ENCODE measurements around the gene SPINT2. TPM values are rescaled to one million over a fixed set of nuclear protein-coding genes. Genes with fewer than 3 reads are reported as not detected.

SPINT2 gene
- polyA plus RNA-seq, 1 donor from 2014 or later = 236 TPM

GRCh38 chr19:38304866-38305429, 40.6 kb downstream of the SPINT2 start:
- H3K27me3 ChIP-seq (ENCODE audit: insufficient read depth, low read depth, low read length) = no peaks in the 10 kb centered on the region
- no peaks in the 10 kb centered on the region for H3F3A ChIP-seq (ENCODE audit: insufficient read depth, low read length, poor library complexity, severe bottlenecking)
- no peaks in the 10 kb centered on the region for H4K20me1 ChIP-seq (ENCODE audit: insufficient read depth)
- no peaks in the 10 kb centered on the region for H3K79me2 ChIP-seq (replicated peaks; ENCODE audit: insufficient read depth, low read length)
- TF ChIP-seq MXI1 (conservative IDR thresholded peaks at IDR 0.05; ENCODE audit: poor library complexity, severe bottlenecking) (no peak), POLR2AphosphoS5 (IDR thresholded peaks at IDR 0.05) (no peak), CTCF (IDR thresholded peaks at IDR 0.05; ENCODE audit: poor library complexity, severe bottlenecking) (no peak), SMC3 (conservative IDR thresholded peaks at IDR 0.05; ENCODE audit: poor library complexity) (no peak), RAD21 (conservative IDR thresholded peaks at IDR 0.05) (no peak), TAF1 (IDR thresholded peaks at IDR 0.05; ENCODE audit: low read depth) (no peak)
- H2AFZ ChIP-seq (ENCODE audit: low read depth, low read length) = no peak overlapping the region
- no peaks in the 10 kb centered on the region for H3K9me2 ChIP-seq (ENCODE audit: insufficient read depth, low read length)
- no peak overlapping the region for H3K9ac ChIP-seq (ENCODE audit: low read length)
- no peaks in the 10 kb centered on the region for H3K36me3 ChIP-seq (ENCODE audit: insufficient read depth, low read length)
- no peaks in the 10 kb centered on the region for H3K9me3 ChIP-seq (ENCODE audit: low read length)
- H3K4me2 ChIP-seq (ENCODE audit: low read length) = no peak overlapping the region
- no peak overlapping the region for H3K27ac ChIP-seq (ENCODE audit: low read length)
- no peak overlapping the region for H3K4me3 ChIP-seq (ENCODE audit: low read length)

GRCh38 chr19:38306236-38306635, 41.9 kb downstream of the SPINT2 start:
- Histone ChIP-seq H2AFZ (ENCODE audit: low read depth, low read length) (no peak overlapping the region), H3K4me2 (ENCODE audit: low read length) (no peak overlapping the region), H3K27ac (ENCODE audit: low read length) (no peak overlapping the region), H3K79me2 (replicated peaks; ENCODE audit: insufficient read depth, low read length) (no peaks in the 10 kb centered on the region), H4K20me1 (ENCODE audit: insufficient read depth) (no peaks in the 10 kb centered on the region), H3K36me3 (ENCODE audit: insufficient read depth, low read length) (no peaks in the 10 kb centered on the region), H3K4me3 (ENCODE audit: low read length) (no peak overlapping the region), H3K9me3 (ENCODE audit: low read length) (no peaks in the 10 kb centered on the region), H3K27me3 (ENCODE audit: insufficient read depth, low read depth, low read length) (no peaks in the 10 kb centered on the region), H3K9me2 (ENCODE audit: insufficient read depth, low read length) (no peaks in the 10 kb centered on the region), H3F3A (ENCODE audit: insufficient read depth, low read length, poor library complexity, severe bottlenecking) (no peaks in the 10 kb centered on the region), H3K9ac (ENCODE audit: low read length) (no peak overlapping the region)
- no peak for TF ChIP-seq SMC3 (conservative IDR thresholded peaks at IDR 0.05; ENCODE audit: poor library complexity)
- TF ChIP-seq MXI1 (conservative IDR thresholded peaks at IDR 0.05; ENCODE audit: poor library complexity, severe bottlenecking) = no peak
- TF ChIP-seq EP300 (conservative IDR thresholded peaks at IDR 0.05; ENCODE audit: poor library complexity, severe bottlenecking) = no peak
- TF ChIP-seq REST (IDR thresholded peaks at IDR 0.05; ENCODE audit: borderline replicate concordance) = no peak

- H3K27me3 ChIP-seq (ENCODE audit: insufficient read depth, low read depth, low read length) = no peaks in the 10 kb centered on the region
- H4K20me1 ChIP-seq (ENCODE audit: insufficient read depth) = no peaks in the 10 kb centered on the region
- H3F3A ChIP-seq (ENCODE audit: insufficient read depth, low read length, poor library complexity, severe bottlenecking) = no peaks in the 10 kb centered on the region
- no peaks in the 10 kb centered on the region for H3K9me3 ChIP-seq (ENCODE audit: low read length)
- H3K4me3 ChIP-seq (ENCODE audit: low read length) = no peak overlapping the region
- no peak overlapping the region for H3K27ac ChIP-seq (ENCODE audit: low read length)
- H3K79me2 ChIP-seq (replicated peaks; ENCODE audit: insufficient read depth, low read length) = no peaks in the 10 kb centered on the region
- H3K9ac ChIP-seq (ENCODE audit: low read length) = no peak overlapping the region
- no peaks in the 10 kb centered on the region for H3K36me3 ChIP-seq (ENCODE audit: insufficient read depth, low read length)
- TF ChIP-seq EP300 (conservative IDR thresholded peaks at IDR 0.05; ENCODE audit: poor library complexity, severe bottlenecking) (no peak), TAF1 (IDR thresholded peaks at IDR 0.05; ENCODE audit: low read depth) (no peak), CTCF (IDR thresholded peaks at IDR 0.05; ENCODE audit: poor library complexity, severe bottlenecking) (no peak)
- no peak overlapping the region for H3K4me2 ChIP-seq (ENCODE audit: low read length)
- H3K9me2 ChIP-seq (ENCODE audit: insufficient read depth, low read length) = no peaks in the 10 kb centered on the region
- no peak overlapping the region for H2AFZ ChIP-seq (ENCODE audit: low read depth, low read length)
Observed at GRCh38 chr19:38307076-38307475, 42.7 kb downstream of the SPINT2 start.
